ENCODE data around the gene PSMB8.

GRCh38 chr6:32830936-32831335 is 12.9 kb downstream of the PSMB8 start:
- no peak for TF ChIP-seq ATF2 (CRISPR knock-in tag; IDR thresholded peaks at IDR 0.05; ENCODE audit: borderline replicate concordance, low read depth)
- TF ChIP-seq ZNF138 (CRISPR knock-in tag; conservative IDR thresholded peaks at IDR 0.05), result no peak
- no peak for TF ChIP-seq ZNF281 (CRISPR knock-in tag; IDR thresholded peaks at IDR 0.05)
- no peak for TF ChIP-seq CTCF (IDR thresholded peaks at IDR 0.05)
- no peak for TF ChIP-seq ATF1 (CRISPR knock-in tag; IDR thresholded peaks at IDR 0.05)
- TF ChIP-seq CREM (CRISPR knock-in tag; IDR thresholded peaks at IDR 0.05), result no peak
- TF ChIP-seq MLX (CRISPR knock-in tag; IDR thresholded peaks at IDR 0.05), result no peak
- no peak for TF ChIP-seq JUN (CRISPR knock-in tag; IDR thresholded peaks at IDR 0.05)
- TF ChIP-seq USF2 (CRISPR knock-in tag; IDR thresholded peaks at IDR 0.05), result no peak
- no peak for TF ChIP-seq CREB1 (CRISPR knock-in tag; IDR thresholded peaks at IDR 0.05)
- TF ChIP-seq NFE2L1 (CRISPR knock-in tag; IDR thresholded peaks at IDR 0.05), result no peak
- TF ChIP-seq CBFB (CRISPR knock-in tag; IDR thresholded peaks at IDR 0.05; ENCODE audit: low read depth), result no peak
- no peak for TF ChIP-seq IRF2 (CRISPR knock-in tag; IDR thresholded peaks at IDR 0.05; ENCODE audit: borderline replicate concordance, low read depth)
- TF ChIP-seq SMAD4 (CRISPR knock-in tag; IDR thresholded peaks at IDR 0.05), result no peak
